ENCODE results near the gene HS6ST3.
"Not testable (repeated sequence)": the region's sequence is repeated elsewhere in the genome, so short reads cannot be mapped to it uniquely, and the experiment has no call there.

DNA sequence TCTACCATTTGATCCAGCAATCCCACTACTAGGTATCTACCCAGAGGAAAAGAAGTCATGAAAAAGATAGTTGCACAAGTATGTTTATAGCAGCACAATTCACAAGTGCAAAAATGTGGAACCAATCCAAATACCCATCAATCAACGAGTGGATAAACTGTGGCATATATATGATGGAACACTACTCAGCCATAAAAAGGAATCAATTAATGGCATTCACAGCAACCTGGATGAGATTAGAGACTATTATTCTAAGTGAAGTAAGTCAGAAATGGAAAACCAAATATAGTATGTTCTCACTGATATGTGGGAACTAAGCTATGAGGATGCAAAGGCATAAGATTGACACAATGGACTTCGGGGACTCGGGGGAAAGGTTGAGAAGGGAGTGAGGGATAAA, 38.0 kb upstream of the HS6ST3 start:
- TF ChIP-seq, protein P1, sequence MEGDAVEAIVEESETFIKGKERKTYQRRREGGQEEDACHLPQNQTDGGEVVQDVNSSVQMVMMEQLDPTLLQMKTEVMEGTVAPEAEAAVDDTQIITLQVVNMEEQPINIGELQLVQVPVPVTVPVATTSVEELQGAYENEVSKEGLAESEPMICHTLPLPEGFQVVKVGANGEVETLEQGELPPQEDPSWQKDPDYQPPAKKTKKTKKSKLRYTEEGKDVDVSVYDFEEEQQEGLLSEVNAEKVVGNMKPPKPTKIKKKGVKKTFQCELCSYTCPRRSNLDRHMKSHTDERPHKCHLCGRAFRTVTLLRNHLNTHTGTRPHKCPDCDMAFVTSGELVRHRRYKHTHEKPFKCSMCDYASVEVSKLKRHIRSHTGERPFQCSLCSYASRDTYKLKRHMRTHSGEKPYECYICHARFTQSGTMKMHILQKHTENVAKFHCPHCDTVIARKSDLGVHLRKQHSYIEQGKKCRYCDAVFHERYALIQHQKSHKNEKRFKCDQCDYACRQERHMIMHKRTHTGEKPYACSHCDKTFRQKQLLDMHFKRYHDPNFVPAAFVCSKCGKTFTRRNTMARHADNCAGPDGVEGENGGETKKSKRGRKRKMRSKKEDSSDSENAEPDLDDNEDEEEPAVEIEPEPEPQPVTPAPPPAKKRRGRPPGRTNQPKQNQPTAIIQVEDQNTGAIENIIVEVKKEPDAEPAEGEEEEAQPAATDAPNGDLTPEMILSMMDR (IDR thresholded peaks at IDR 0.05; ENCODE audit: low read depth, low read length): not testable (repeated sequence)
- not testable (repeated sequence) for TF ChIP-seq EZH2phosphoT487 (IDR thresholded peaks at IDR 0.05; ENCODE audit: low read depth)

Data from OCI-LY3 (cell line).